ENCODE data around the gene RAPGEF6.
"Not testable (repeated sequence)": the region's sequence is repeated elsewhere in the genome, so short reads cannot be mapped to it uniquely, and the experiment has no call there.

GRCh38 chr5:131380238-131380637, 254.8 kb downstream of the RAPGEF6 start:
- TF ChIP-seq EZH2phosphoT487 (IDR thresholded peaks at IDR 0.05; ENCODE audit: borderline replicate concordance, low read length); CTCF (conservative IDR thresholded peaks at IDR 0.05; ENCODE audit: low read depth, low read length); EZH2 (IDR thresholded peaks at IDR 0.05; ENCODE audit: low read length, unreplicated experiment): not testable (repeated sequence)
